ENCODE measurements around the gene INPP4B. TPM values are rescaled to one million over a fixed set of nuclear protein-coding genes. Genes with fewer than 3 reads are reported as not detected.

Gene INPP4B
- polyA plus RNA-seq, 1 of the 3 experiments (the other 2 are of a cell fraction) = 0.08 TPM

GRCh38 chr4:142452161-142452855 is 393.8 kb downstream of the INPP4B start:
- H3K4me1 ChIP-seq (ENCODE audit: control insufficient read depth in 1 of 2, insufficient read depth in 2 of 2, low read depth in 1 of 2, low read length in 1 of 2) = no peaks in the 10 kb centered on the region
- 0 out of 2 replicates have a peak, but pooled peaks have one; percentile 42 for TF ChIP-seq JUND (IDR thresholded peaks at IDR 0.05)
- no peak; the same call in 1 of the 2 replicates for TF ChIP-seq TCF12 (IDR thresholded peaks at IDR 0.05)
- TF ChIP-seq FOSL2 (IDR thresholded peaks at IDR 0.05; ENCODE audit: borderline replicate concordance, low read depth) = peak; percentile 40; the same call in 1 of the 2 replicates
- no peak; a peak in 1 of 4 replicates for TF ChIP-seq EP300 (IDR thresholded peaks at IDR 0.05; ENCODE audit: borderline replicate concordance in 1 of 2, low read depth in 1 of 2, low read length in 1 of 2)
- TF ChIP-seq PBX3 (IDR thresholded peaks at IDR 0.05) = peak; percentile 68
- H4K20me1 ChIP-seq (ENCODE audit: insufficient read depth) = no peaks in the 10 kb centered on the region
- H3K79me2 ChIP-seq (ENCODE audit: insufficient read depth) = no peaks in the 10 kb centered on the region
- H3K9me2 ChIP-seq = no peaks in the 10 kb centered on the region
- no peaks in the 10 kb centered on the region for H3K9me3 ChIP-seq
- WGBS (ENCODE audit: low lambda C conversion rate) = 56% methylated on average over 6 of the region's 6 CpGs
- peak overlapping the region; percentile 15; the same call in 1 of the 2 replicates for H3K4me2 ChIP-seq
- no peaks in the 10 kb centered on the region for H3K36me3 ChIP-seq (replicated peaks in 1 of 2; ENCODE audit: control insufficient read depth in 1 of 2, insufficient read depth in 2 of 2, low read length in 1 of 2)
- no peak overlapping the region for H3K9ac ChIP-seq
- no peak for DNase-seq
- ChIA-PET CTCF (no interaction called here), POLR2A (no interaction called here)
- H3K27ac ChIP-seq (ENCODE audit: low read depth in 2 of 2, low read length in 1 of 2) = no peak overlapping the region
- H2AFZ ChIP-seq (ENCODE audit: low read depth) = 0 out of 2 replicates have a peak overlapping the region, but pooled peaks have one; percentile 36
- no peak overlapping the region for H3K4me3 ChIP-seq (ENCODE audit: low read depth in 2 of 2, low read length in 1 of 2)
- no peaks in the 10 kb centered on the region for H3K27me3 ChIP-seq (ENCODE audit: insufficient read depth)
- H3F3A ChIP-seq (replicated peaks; ENCODE audit: insufficient read depth) = no peaks in the 10 kb centered on the region

GRCh38 chr4:142449771-142450373 is 396.2 kb downstream of the INPP4B start:
- Histone ChIP-seq H4K20me1 (ENCODE audit: insufficient read depth) (no peaks in the 10 kb centered on the region), H3K27ac (ENCODE audit: low read depth in 2 of 2, low read length in 1 of 2) (no peak overlapping the region), H3K36me3 (replicated peaks in 1 of 2; ENCODE audit: control insufficient read depth in 1 of 2, insufficient read depth in 2 of 2, low read length in 1 of 2) (no peaks in the 10 kb centered on the region), H3K9me3 (no peaks in the 10 kb centered on the region; the same call in 1 of the 2 replicates), H3F3A (replicated peaks; ENCODE audit: insufficient read depth) (no peaks in the 10 kb centered on the region), H3K79me2 (ENCODE audit: insufficient read depth) (no peaks in the 10 kb centered on the region), H3K9ac (no peak overlapping the region), H3K27me3 (ENCODE audit: insufficient read depth) (no peaks in the 10 kb centered on the region), H3K4me1 (ENCODE audit: control insufficient read depth in 1 of 2, insufficient read depth in 2 of 2, low read depth in 1 of 2, low read length in 1 of 2) (no peaks in the 10 kb centered on the region), H3K9me2 (no peaks in the 10 kb centered on the region), H2AFZ (ENCODE audit: low read depth) (no peak overlapping the region), H3K4me3 (ENCODE audit: low read depth in 2 of 2, low read length in 1 of 2) (no peak overlapping the region), H3K4me2 (no peak overlapping the region)
- POLR2A ChIA-PET = no interaction called here
- CTCF ChIA-PET = no interaction called here
- WGBS (ENCODE audit: low lambda C conversion rate) = 82% methylated on average over 2 of the region's 2 CpGs
- DNase-seq = no peak
- TF ChIP-seq IRF3 (IDR thresholded peaks at IDR 0.05; ENCODE audit: low read depth, low read length) (no peak), FOXM1 (IDR thresholded peaks at IDR 0.05; ENCODE audit: low read depth) (no peak), RCOR1 (IDR thresholded peaks at IDR 0.05; ENCODE audit: low read length) (no peak), SMC3 (IDR thresholded peaks at IDR 0.05; ENCODE audit: low read depth, low read length) (no peak), FOSL2 (IDR thresholded peaks at IDR 0.05; ENCODE audit: borderline replicate concordance, low read depth) (no peak), USF2 (IDR thresholded peaks at IDR 0.05; ENCODE audit: borderline replicate concordance, low read depth, low read length) (no peak), NFIC (IDR thresholded peaks at IDR 0.05; ENCODE audit: borderline replicate concordance) (no peak), MEF2A (IDR thresholded peaks at IDR 0.05; ENCODE audit: borderline replicate concordance, low read depth) (no peak), ELF1 (IDR thresholded peaks at IDR 0.05) (no peak), TCF12 (IDR thresholded peaks at IDR 0.05) (no peak)
